Mesenchymal stem cell (in vitro differentiated cells and primary cell): Measurements from ENCODE around the gene ADTRP.

Source experiments
- DNase-seq: peaks from one replicate; pipeline ENCODE4 v3.0.0-alpha.2; 2013
- H2AFZ ChIP-seq: one replicate; pipeline ENCODE4 v1.6.1; 2013; ENCODE audit warnings: low read depth, mild to moderate bottlenecking, control low read depth, inconsistent platforms, low read length, moderate library complexity
- H2AK5ac ChIP-seq: 2 replicates; pipeline ENCODE4 v1.6.1; 2013; ENCODE audit warnings: low read length, moderate library complexity, mild to moderate bottlenecking, inconsistent platforms; ENCODE audit not compliant: severe bottlenecking
- H2BK120ac ChIP-seq: one replicate; pipeline ENCODE4 v1.6.1; 2013; ENCODE audit warnings: low read depth, mild to moderate bottlenecking, inconsistent platforms, low read length, moderate library complexity
- H2BK12ac ChIP-seq, 2 experiments: one replicate each; pipeline ENCODE4 v1.6.1; 2013; ENCODE audit warnings: inconsistent platforms in 2 of 2, low read length in 2 of 2, mild to moderate bottlenecking in 2 of 2, moderate library complexity in 2 of 2, control low read depth in 1 of 2
- H2BK15ac ChIP-seq: one replicate; pipeline ENCODE4 v1.6.1; 2013; ENCODE audit warnings: mild to moderate bottlenecking, low read depth, inconsistent platforms; ENCODE audit not compliant: poor library complexity, severe bottlenecking
- H2BK5ac ChIP-seq: 2 replicates; pipeline ENCODE4 v1.6.1; 2013; ENCODE audit warnings: low read depth, mild to moderate bottlenecking, low read length, control low read depth, inconsistent platforms; ENCODE audit not compliant: poor library complexity, severe bottlenecking
- H3K14ac ChIP-seq, 2 experiments: one replicate each; pipeline ENCODE4 v1.6.1; 2013; ENCODE audit warnings: inconsistent platforms in 2 of 2, low read length in 2 of 2, control low read depth in 1 of 2, mild to moderate bottlenecking in 1 of 2, moderate library complexity in 1 of 2
- H3K18ac ChIP-seq, 2 experiments: one replicate each; pipeline ENCODE4 v1.6.1; 2013; ENCODE audit warnings: inconsistent platforms in 2 of 2, low read length in 2 of 2, control low read depth in 1 of 2, low read depth in 1 of 2, mild to moderate bottlenecking in 1 of 2
- H3K23ac ChIP-seq, 2 experiments: one replicate each; pipeline ENCODE4 v1.6.1; 2013; ENCODE audit warnings: inconsistent platforms in 2 of 2, low read length in 2 of 2, mild to moderate bottlenecking in 2 of 2, moderate library complexity in 2 of 2, control low read depth in 1 of 2
- H3K27ac ChIP-seq: 2 replicates; pipeline ENCODE4 v1.5.1; 2013; ENCODE audit warnings: mild to moderate bottlenecking, moderate library complexity, low read length, control low read depth, inconsistent platforms; ENCODE audit not compliant: poor library complexity, severe bottlenecking
- H3K27me3 ChIP-seq, 2 experiments: 2 replicates each; pipeline versions ENCODE4 v1.6.1 to v1.7.0; 2013; ENCODE audit warnings: low read length in 2 of 2, mild to moderate bottlenecking in 2 of 2, moderate library complexity in 2 of 2, control low read depth in 1 of 2, inconsistent platforms in 1 of 2; ENCODE audit not compliant: control insufficient read depth in 1 of 2, insufficient read depth in 1 of 2
- H3K36me3 ChIP-seq, 2 experiments: 2 replicates each; pipeline versions ENCODE4 v1.6.1 to v1.7.0; 2013; ENCODE audit warnings: low read length in 2 of 2, control low read depth in 1 of 2, inconsistent platforms in 1 of 2, low read depth in 1 of 2, mild to moderate bottlenecking in 1 of 2; ENCODE audit not compliant: insufficient read depth in 2 of 2, control insufficient read depth in 1 of 2
- H3K4ac ChIP-seq, 2 experiments: one replicate each; pipeline ENCODE4 v1.6.1; 2013; ENCODE audit warnings: inconsistent platforms in 2 of 2, low read length in 2 of 2, mild to moderate bottlenecking in 2 of 2, moderate library complexity in 2 of 2, control low read depth in 1 of 2, low read depth in 1 of 2
- H3K4me1 ChIP-seq: 2 replicates; pipeline ENCODE4 v1.6.1; 2013; ENCODE audit warnings: low read depth, low read length, control low read depth; ENCODE audit not compliant: control insufficient read depth, insufficient read depth
- H3K4me2 ChIP-seq: 2 replicates; pipeline ENCODE4 v1.6.1; 2013; ENCODE audit warnings: low read length, mild to moderate bottlenecking, inconsistent platforms; ENCODE audit not compliant: poor library complexity, severe bottlenecking
- H3K4me3 ChIP-seq, 2 experiments: 2 replicates each; pipeline versions ENCODE4 v1.5.1 to v1.7.0; 2013; ENCODE audit warnings: low read length in 2 of 2, mild to moderate bottlenecking in 2 of 2, control low read depth in 1 of 2, low read depth in 1 of 2; ENCODE audit not compliant: insufficient read depth in 1 of 2
- H3K79me1 ChIP-seq: replicated peaks from 2 replicates; pipeline ENCODE4 v1.6.1; 2013; ENCODE audit warnings: mild to moderate bottlenecking, control low read depth, low read length, inconsistent platforms; ENCODE audit not compliant: poor library complexity, severe bottlenecking
- H3K9ac ChIP-seq: 2 replicates; pipeline ENCODE4 v1.7.0; 2013; ENCODE audit warnings: mild to moderate bottlenecking, low read length, moderate library complexity
- H3K9me3 ChIP-seq: 2 replicates; pipeline ENCODE4 v1.7.0; 2013; ENCODE audit warnings: mild to moderate bottlenecking, low read length; ENCODE audit not compliant: control insufficient read depth
- H4K8ac ChIP-seq: one replicate; pipeline ENCODE4 v1.6.1; 2013; ENCODE audit warnings: inconsistent platforms, mild to moderate bottlenecking, low read length, moderate library complexity
- H4K91ac ChIP-seq: one replicate; pipeline ENCODE4 v1.6.1; 2013; ENCODE audit warnings: mild to moderate bottlenecking, low read length, inconsistent platforms
- WGBS: methylation state at CpG from one replicate; pipeline ENCODE4 v1.1.7; 2013; ENCODE audit warnings: mixed read lengths; 5-methylcytosine and 5-hydroxymethylcytosine counted together

ADTRP gene

GRCh38 chr6:11812439-11812838 lies 33.8 kb upstream of the ADTRP start:
- Histone ChIP-seq H4K91ac (no peak overlapping the region), H3K18ac (no peak overlapping the region), H3K23ac (no peak overlapping the region), H3K4me2 (no peak overlapping the region), H2AFZ (no peak overlapping the region), H3K27me3 (no peaks in the 10 kb centered on the region), H3K14ac (no peak overlapping the region), H2BK12ac (no peak overlapping the region), H3K27ac (no peak overlapping the region), H3K36me3 (no peaks in the 10 kb centered on the region), H2BK120ac (no peak overlapping the region), H2AK5ac (no peak overlapping the region), H3K4me1 (peaks cover 5% of the 10 kb centered on the region), H2BK15ac (no peak overlapping the region), H3K9me3 (no peaks in the 10 kb centered on the region), H4K8ac (no peak overlapping the region), H3K9ac (no peak overlapping the region), H3K79me1 (peaks cover 2% of the 10 kb centered on the region), H3K4ac (no peak overlapping the region), H2BK5ac (no peak overlapping the region), H3K4me3 (no peak overlapping the region)
- DNase-seq = no peak
- 75% methylated on average over 1 of the region's 1 CpG for WGBS

- 98% methylated on average over 3 of the region's 3 CpGs for WGBS
- H3K14ac ChIP-seq = no peak overlapping the region
- no peak overlapping the region for H3K4ac ChIP-seq
- no peak overlapping the region for H2AK5ac ChIP-seq
- no peak overlapping the region for H4K91ac ChIP-seq
- H3K36me3 ChIP-seq = no peaks in the 10 kb centered on the region
- no peak overlapping the region for H4K8ac ChIP-seq
- H3K79me1 ChIP-seq = peaks cover 2% of the 10 kb centered on the region
- H2AFZ ChIP-seq = no peak overlapping the region
- no peak overlapping the region for H2BK5ac ChIP-seq
- H3K27me3 ChIP-seq = no peaks in the 10 kb centered on the region
- no peak overlapping the region for H3K9ac ChIP-seq
- H3K27ac ChIP-seq = no peak overlapping the region
- H3K4me1 ChIP-seq = peaks cover 7% of the 10 kb centered on the region
- no peak overlapping the region for H2BK12ac ChIP-seq
- no peak overlapping the region for H3K23ac ChIP-seq
- no peaks in the 10 kb centered on the region for H3K9me3 ChIP-seq
- no peak overlapping the region for H3K4me2 ChIP-seq
- no peak for DNase-seq
- H2BK120ac ChIP-seq = no peak overlapping the region
- H3K4me3 ChIP-seq = no peak overlapping the region
- no peak overlapping the region for H3K18ac ChIP-seq
- no peak overlapping the region for H2BK15ac ChIP-seq
These were observed 33.2 kb upstream of the ADTRP start for GRCh38 chr6:11811644-11812264.

DNA sequence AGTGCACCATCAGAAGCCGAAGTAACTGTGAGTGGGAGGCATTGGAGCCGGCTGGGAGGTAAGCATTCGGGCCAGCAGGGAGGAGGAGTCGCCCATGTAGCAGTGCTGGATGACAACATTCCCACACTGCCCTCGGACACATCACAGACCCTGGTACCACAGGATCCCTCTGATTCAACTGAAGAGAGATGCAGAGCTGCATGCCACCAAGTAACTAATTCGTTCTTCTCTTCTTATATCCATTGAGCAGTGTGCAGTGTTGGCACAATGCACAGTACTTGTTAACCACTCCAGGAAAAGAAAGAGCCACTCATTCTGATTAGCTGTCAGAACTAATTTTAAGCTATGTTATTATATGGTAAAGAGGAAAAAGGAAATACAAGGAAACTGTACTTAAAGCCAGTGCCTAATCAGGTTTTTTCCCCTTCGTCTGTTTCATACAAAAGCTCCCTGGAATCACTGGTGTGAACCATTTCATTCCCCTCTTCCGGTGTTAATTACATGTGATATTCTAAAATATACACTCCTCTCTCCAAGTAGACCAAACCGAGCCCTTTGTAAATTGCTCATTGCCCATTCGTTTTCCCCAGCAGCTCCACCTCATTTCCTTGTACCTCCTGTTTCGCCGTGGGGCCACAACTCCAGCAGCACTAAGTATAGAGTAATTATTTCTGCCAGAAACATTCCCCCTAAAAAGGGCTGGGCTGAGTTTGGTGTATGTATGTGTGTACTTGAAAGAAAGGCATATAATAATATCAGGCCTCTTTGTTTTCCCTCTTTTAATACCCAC lies 32.4 kb upstream of the ADTRP start:
- Histone ChIP-seq H3K4me2 (no peak overlapping the region), H4K91ac (no peak overlapping the region), H2AFZ (no peak overlapping the region), H3K9me3 (no peaks in the 10 kb centered on the region), H3K4ac (peak overlapping the region in 1 of 2 experiments; percentile 28), H3K14ac (no peak overlapping the region), H2BK5ac (no peak overlapping the region), H3K27me3 (no peaks in the 10 kb centered on the region), H3K9ac (no peak overlapping the region), H2BK120ac (no peak overlapping the region), H3K23ac (no peak overlapping the region), H2BK15ac (no peak overlapping the region), H4K8ac (peak overlapping the region; percentile 80), H3K27ac (no peak overlapping the region), H3K36me3 (no peaks in the 10 kb centered on the region), H2AK5ac (peak overlapping the region; percentile 31), H3K4me3 (no peak overlapping the region), H3K18ac (peak overlapping the region in 1 of 2 experiments; percentile 77), H3K4me1 (peaks cover 7% of the 10 kb centered on the region), H2BK12ac (no peak overlapping the region), H3K79me1 (peaks cover 2% of the 10 kb centered on the region)
- DNase-seq = no peak
- WGBS = 89% methylated on average over 10 of the region's 12 CpGs

DNA sequence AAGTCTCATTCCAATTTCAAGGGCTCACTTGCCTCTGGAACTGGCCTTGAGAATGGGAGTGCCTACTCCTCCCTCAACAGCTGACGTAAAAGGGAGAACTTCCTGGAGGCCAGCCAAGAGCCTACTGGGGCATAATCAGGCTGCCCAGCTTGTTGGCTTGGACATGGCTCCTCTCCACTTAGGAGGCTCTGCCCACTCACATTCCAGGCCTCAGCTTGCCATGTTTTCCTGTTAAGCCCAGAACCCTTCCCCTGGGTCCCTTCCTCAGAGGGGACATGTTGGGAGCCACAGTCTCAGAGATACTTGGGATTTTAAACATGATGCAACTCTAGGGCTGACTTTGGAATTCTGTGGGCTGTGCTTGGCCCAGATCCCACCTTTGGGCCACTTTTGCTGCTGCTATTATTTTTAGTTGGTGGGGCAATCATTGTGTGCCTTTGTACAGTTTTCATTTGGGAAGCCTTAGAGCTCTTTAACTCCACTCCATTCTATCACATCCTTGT lies 31.5 kb upstream of the ADTRP start:
- no peak overlapping the region for H3K14ac ChIP-seq
- no peak overlapping the region for H4K8ac ChIP-seq
- no peak overlapping the region for H2AFZ ChIP-seq
- no peak overlapping the region for H3K23ac ChIP-seq
- H3K79me1 ChIP-seq = peaks cover 2% of the 10 kb centered on the region
- peak; percentile 78 for DNase-seq
- H2AK5ac ChIP-seq = no peak overlapping the region
- H3K4me3 ChIP-seq = no peak overlapping the region
- H3K9me3 ChIP-seq = no peaks in the 10 kb centered on the region
- H3K4me2 ChIP-seq = no peak overlapping the region
- H3K36me3 ChIP-seq = no peaks in the 10 kb centered on the region
- no peak overlapping the region for H3K27ac ChIP-seq
- H4K91ac ChIP-seq = no peak overlapping the region
- H3K18ac ChIP-seq = peak overlapping the region; percentile 7 to 74
- 43% methylated on average over 1 of the region's 1 CpG for WGBS
- H3K4ac ChIP-seq = peak overlapping the region in 1 of 2 experiments; percentile 44
- no peaks in the 10 kb centered on the region for H3K27me3 ChIP-seq
- H3K9ac ChIP-seq = peak overlapping the region; percentile 28
- H2BK5ac ChIP-seq = no peak overlapping the region
- no peak overlapping the region for H2BK15ac ChIP-seq
- peaks cover 6% of the 10 kb centered on the region for H3K4me1 ChIP-seq
- H2BK12ac ChIP-seq = peak overlapping the region; percentile 7 to 95
- no peak overlapping the region for H2BK120ac ChIP-seq
